Central memory CD4-positive, alpha-beta T cell (primary cell): ENCODE measurements around the gene SYNE1.
"Not testable (repeated sequence)": the region's sequence is repeated elsewhere in the genome, so short reads cannot be mapped to it uniquely, and the experiment has no call there.

Experiments
- DNase-seq: peaks from one replicate; pipeline ENCODE4 v3.0.0; 2022

The SYNE1 gene

DNA sequence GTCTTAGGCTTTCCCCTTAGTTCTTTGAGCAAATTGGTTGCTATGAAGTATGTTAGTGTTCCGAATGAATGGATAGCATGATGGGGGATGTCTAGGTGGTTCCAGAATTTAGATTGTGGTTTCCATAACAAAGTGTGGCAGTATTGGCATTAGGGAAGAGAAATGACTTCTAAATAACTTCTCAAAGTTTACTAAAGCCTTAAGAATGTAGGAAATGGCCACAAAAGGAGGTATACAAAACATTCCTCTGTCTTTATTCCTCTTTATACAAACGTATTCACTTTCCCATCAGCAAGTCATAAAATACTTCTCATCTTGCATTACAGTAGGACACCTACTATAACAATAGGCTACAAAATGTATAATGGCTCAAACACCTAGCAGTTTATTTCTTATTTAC is 550.1 kb downstream of the SYNE1 start:
- DNase-seq, result no peak

- DNase-seq, result no peak
Measured at GRCh38 chr6:152086223-152086873, 550.8 kb downstream of the SYNE1 start.

DNA sequence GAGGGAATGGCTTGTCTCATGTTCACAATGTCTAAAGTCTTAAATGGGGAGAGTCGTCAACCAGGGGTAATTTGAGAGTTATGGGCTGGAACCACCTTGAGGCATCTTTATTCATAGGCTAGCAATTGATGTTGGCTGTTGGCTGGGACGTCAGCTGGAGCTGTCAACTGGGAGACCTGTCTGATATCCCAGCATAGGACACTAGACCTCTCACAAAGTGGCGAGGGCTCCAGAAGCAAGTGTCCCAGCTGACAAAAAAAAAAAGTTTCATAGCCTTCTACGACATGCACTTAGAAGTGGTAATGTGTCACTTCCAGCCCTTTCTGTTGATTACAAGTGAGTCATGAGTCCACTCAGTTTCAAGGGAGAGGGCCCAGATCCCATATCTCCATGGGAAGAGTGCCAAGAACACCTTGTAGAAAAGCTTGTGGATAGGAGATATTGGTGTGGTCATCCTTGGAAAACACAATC is 551.7 kb downstream of the SYNE1 start:
- no peak for DNase-seq

- DNase-seq, result no peak
Measured at GRCh38 chr6:152078804-152079203, 558.4 kb downstream of the SYNE1 start.

- no peak for DNase-seq
Measured at GRCh38 chr6:152078001-152078400, 559.2 kb downstream of the SYNE1 start.

GRCh38 chr6:152076242-152076641 is 560.9 kb downstream of the SYNE1 start:
- DNase-seq, result not testable (repeated sequence)

DNA sequence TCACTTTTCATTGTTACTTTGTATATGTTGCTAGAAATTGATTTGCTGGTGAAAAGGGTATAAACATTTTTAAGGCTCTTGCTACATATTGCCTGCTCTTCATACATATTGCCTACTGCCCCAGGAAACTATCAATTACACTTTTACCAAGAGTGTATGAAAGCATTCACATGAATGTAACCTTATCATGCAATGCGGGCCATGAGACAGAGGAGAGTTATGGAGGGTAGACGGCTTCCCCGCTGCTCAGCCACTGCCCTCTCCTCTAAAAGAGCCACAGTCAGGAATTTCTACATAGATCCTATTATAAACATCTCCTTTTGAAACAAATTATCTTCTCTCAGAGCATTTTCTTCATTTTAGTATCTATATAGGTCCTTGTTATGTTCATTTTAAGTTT is 565.3 kb downstream of the SYNE1 start:
- no peak for DNase-seq
